22Rv1 (cell line): ENCODE results near the gene CD2AP.

Source experiments
- ZFX ChIP-seq: fragments of 450-650 bp; IDR thresholded peaks from 2 replicates; pipeline ENCODE4 v1.6.1; 2017; ENCODE audit warnings: antibody characterized with exemption, borderline replicate concordance
- TF ChIP-seq, protein P1 (sequence below): fragments of 450-650 bp; IDR thresholded peaks from 2 replicates; pipeline ENCODE4 v1.5.1; 2017; ENCODE audit warnings: mild to moderate bottlenecking

- TF ChIP-seq, protein P1, sequence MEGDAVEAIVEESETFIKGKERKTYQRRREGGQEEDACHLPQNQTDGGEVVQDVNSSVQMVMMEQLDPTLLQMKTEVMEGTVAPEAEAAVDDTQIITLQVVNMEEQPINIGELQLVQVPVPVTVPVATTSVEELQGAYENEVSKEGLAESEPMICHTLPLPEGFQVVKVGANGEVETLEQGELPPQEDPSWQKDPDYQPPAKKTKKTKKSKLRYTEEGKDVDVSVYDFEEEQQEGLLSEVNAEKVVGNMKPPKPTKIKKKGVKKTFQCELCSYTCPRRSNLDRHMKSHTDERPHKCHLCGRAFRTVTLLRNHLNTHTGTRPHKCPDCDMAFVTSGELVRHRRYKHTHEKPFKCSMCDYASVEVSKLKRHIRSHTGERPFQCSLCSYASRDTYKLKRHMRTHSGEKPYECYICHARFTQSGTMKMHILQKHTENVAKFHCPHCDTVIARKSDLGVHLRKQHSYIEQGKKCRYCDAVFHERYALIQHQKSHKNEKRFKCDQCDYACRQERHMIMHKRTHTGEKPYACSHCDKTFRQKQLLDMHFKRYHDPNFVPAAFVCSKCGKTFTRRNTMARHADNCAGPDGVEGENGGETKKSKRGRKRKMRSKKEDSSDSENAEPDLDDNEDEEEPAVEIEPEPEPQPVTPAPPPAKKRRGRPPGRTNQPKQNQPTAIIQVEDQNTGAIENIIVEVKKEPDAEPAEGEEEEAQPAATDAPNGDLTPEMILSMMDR, result no peak
- no peak for TF ChIP-seq ZFX
Measured at GRCh38 chr6:47579040-47579439, 101.5 kb downstream of the CD2AP start.
